Ovary (tissue), 3 donors: ENCODE results near the gene MZF1.

ENCODE experiments used
- EP300 ChIP-seq: sonication (generic); formaldehyde crosslinking; IDR thresholded peaks from one replicate; pipeline ENCODE4 v1.6.1; 2017; ENCODE audit warnings: antibody characterized with exemption
- TF ChIP-seq, protein P1 (sequence below), 3 donors: fragments of 450-650 bp in 2 of 3; fragments of 200-600 bp in 1 of 3; IDR thresholded peaks; one replicate each; pipeline versions ENCODE4 v1.5.1 to v1.8.0; 2016 to 2022; ENCODE audit warnings: antibody characterized with exemption in 3 of 3, mild to moderate bottlenecking in 1 of 3
- donor health status: DM: no; HTN: no; CAD: no.

DNA sequence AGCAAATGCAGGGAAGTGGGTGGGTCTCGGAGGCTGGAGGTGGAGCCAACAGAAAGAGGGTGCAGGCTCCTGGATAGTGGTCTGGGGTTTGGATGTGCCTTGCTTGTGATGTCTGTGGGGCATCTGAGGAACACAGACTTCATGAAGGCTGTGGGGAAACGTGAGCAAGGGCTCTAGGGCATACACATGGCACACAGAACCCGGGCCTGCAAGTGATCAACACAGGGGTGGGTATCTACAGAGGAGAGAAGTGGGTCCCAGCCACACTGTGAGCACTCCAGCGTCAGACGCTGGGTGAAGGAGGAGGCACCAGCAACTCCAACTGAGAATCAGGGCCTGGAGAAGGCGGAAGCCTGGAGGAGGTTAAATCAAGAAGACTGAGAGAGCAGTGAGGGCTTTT lies 9.3 kb downstream of the MZF1 start:
- no peak for TF ChIP-seq EP300
- TF ChIP-seq, protein P1, sequence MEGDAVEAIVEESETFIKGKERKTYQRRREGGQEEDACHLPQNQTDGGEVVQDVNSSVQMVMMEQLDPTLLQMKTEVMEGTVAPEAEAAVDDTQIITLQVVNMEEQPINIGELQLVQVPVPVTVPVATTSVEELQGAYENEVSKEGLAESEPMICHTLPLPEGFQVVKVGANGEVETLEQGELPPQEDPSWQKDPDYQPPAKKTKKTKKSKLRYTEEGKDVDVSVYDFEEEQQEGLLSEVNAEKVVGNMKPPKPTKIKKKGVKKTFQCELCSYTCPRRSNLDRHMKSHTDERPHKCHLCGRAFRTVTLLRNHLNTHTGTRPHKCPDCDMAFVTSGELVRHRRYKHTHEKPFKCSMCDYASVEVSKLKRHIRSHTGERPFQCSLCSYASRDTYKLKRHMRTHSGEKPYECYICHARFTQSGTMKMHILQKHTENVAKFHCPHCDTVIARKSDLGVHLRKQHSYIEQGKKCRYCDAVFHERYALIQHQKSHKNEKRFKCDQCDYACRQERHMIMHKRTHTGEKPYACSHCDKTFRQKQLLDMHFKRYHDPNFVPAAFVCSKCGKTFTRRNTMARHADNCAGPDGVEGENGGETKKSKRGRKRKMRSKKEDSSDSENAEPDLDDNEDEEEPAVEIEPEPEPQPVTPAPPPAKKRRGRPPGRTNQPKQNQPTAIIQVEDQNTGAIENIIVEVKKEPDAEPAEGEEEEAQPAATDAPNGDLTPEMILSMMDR (IDR thresholded peaks at IDR 0.05): no peak
